KOPT-K1 (cell line): Measurements from ENCODE around the gene DIAPH3.

Experiments used
- H3K27ac ChIP-seq: fragments of 200-600 bp; sonication (generic); 2 replicates; pipeline ENCODE4 v1.5.1; 2016; ENCODE audit warnings: antibody characterized with exemption, mild to moderate bottlenecking, low read depth, low read length; ENCODE audit not compliant: poor library complexity, severe bottlenecking
- H3K36me3 ChIP-seq: fragments of 200-600 bp; sonication (generic); 2 replicates; pipeline ENCODE4 v1.5.1; 2017; ENCODE audit warnings: antibody characterized with exemption, mild to moderate bottlenecking, low read length, moderate library complexity; ENCODE audit not compliant: insufficient read depth
- H3K9me3 ChIP-seq: fragments of 200-600 bp; sonication (generic); 2 replicates; pipeline ENCODE4 v1.5.1; 2017; ENCODE audit warnings: antibody characterized with exemption, low read length, mild to moderate bottlenecking; ENCODE audit not compliant: insufficient read depth, poor library complexity, severe bottlenecking

The DIAPH3 gene

DNA sequence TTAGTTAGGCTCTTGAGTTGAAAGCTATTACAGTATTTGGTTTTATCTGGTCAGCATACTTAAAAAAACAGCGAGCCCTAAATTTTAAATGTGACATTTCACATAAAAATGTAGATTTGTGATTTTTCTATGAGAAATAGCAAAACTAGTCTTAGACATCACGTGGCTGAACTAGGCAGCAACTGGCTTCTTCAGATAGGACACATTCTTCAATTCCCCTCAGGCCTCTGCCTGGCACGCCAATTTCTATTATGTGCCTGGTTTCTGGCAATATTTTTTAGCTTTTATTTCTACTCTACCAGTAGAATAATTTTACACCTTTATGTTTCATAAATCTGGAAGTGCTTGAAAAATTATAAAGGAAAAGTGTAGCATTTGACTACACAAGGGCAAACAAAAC is 433.7 kb downstream of the DIAPH3 start:
- no peaks in the 10 kb centered on the region for H3K36me3 ChIP-seq
- no peak overlapping the region for H3K27ac ChIP-seq
- no peaks in the 10 kb centered on the region for H3K9me3 ChIP-seq

DNA sequence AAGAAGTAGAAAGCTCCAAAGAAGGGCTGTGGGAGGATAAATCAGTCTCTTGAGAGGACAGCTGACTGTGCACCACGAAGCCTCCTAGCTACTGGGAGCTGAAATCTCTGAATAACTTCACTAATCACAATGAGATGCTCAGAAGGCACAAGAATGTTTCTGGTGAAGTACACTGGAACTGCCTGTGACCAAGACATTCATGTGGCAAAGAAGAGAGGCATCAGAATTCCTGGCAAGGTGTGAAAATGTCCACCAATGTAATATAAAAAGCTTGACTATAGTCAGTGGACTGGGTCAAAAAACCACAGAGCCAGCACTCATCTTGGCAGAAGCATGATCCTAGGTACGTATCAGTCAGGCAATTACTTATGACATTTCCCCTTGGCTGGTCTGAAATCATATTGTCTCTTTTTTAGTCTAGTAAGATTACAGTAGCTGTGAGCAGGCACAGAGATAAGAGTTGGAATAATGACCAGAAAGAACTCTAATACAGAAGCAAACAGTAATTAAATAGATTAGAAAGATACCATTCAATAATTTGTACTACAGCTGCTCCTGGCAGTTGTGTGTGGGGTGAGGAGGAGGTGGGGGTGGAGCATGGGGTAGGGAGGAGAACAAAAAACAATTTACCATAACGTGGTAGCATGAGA is 434.7 kb downstream of the DIAPH3 start:
- Histone ChIP-seq H3K9me3 (no peaks in the 10 kb centered on the region), H3K36me3 (no peaks in the 10 kb centered on the region), H3K27ac (no peak overlapping the region)

- no peak overlapping the region for H3K27ac ChIP-seq
- no peaks in the 10 kb centered on the region for H3K36me3 ChIP-seq
Measured at GRCh38 chr13:59721926-59722910, 441.5 kb downstream of the DIAPH3 start.

DNA sequence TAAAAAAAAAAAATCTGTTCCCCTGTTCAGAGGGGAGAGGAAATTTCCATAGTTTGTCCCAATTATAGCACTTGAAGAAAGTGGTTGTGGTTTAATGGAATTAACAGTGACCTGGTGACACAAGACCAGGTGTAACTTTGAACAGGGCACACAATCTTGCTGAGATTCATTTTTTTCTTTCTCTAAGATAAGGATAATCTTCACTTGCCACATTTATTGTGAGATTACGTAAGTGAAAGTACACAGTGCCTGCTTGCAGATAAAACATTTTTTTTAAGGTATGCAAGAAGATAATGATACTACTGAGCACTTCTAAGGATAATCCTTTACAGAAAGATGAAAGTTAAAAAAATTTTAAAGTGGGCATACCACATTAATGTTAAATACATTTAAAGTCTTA is 448.1 kb downstream of the DIAPH3 start:
- Histone ChIP-seq H3K27ac (no peak overlapping the region), H3K36me3 (no peaks in the 10 kb centered on the region), H3K9me3 (no peaks in the 10 kb centered on the region)

More at GRCh38 chr13:59721926-59722910, 441.5 kb downstream of the DIAPH3 start:
- no peaks in the 10 kb centered on the region for H3K9me3 ChIP-seq

DNA sequence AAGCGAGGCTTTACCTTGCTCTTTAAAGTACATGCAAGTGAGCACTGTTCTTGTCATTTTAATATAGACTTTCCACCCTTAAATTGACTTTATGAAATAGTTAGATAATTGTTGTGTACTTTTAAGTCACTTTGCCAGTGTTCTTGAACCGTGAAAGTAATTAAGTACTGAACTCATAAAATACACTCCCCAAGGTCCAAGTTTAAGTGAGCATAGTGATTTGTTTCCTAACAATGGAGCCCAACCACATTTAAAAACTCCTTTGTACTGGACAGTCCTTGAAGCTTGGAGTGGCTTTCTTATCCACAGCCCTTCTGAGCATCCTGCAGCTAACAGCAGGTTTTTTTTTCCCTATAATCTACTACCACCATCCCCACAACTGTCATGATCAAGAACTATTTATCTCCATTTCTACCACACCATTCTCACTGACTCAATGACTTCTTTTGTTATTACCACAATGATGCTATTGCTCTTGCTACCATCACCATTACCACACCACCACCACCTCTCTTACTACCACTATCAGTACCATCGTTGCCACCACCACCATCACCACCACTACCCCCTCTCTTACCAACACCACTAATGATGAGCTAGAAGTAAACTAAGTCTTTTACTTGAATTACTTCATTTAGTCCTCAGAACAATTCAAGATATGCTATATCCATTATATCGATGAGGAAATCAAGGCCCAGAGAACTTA is 452.6 kb downstream of the DIAPH3 start:
- Histone ChIP-seq H3K9me3 (no peaks in the 10 kb centered on the region), H3K27ac (no peak overlapping the region), H3K36me3 (no peaks in the 10 kb centered on the region)

- no peaks in the 10 kb centered on the region for H3K9me3 ChIP-seq
- H3K36me3 ChIP-seq, result no peaks in the 10 kb centered on the region
- H3K27ac ChIP-seq, result no peak overlapping the region
Measured at GRCh38 chr13:59710416-59710815, 453.3 kb downstream of the DIAPH3 start.

- H3K9me3 ChIP-seq, result no peaks in the 10 kb centered on the region
- H3K36me3 ChIP-seq, result no peaks in the 10 kb centered on the region
- H3K27ac ChIP-seq, result no peak overlapping the region
Measured at GRCh38 chr13:59706101-59706976, 457.4 kb downstream of the DIAPH3 start.

GRCh38 chr13:59702269-59702668 is 461.5 kb downstream of the DIAPH3 start:
- Histone ChIP-seq H3K27ac (no peak overlapping the region), H3K36me3 (no peaks in the 10 kb centered on the region), H3K9me3 (no peaks in the 10 kb centered on the region)

GRCh38 chr13:59701261-59701660 is 462.5 kb downstream of the DIAPH3 start:
- no peak overlapping the region for H3K27ac ChIP-seq
- no peaks in the 10 kb centered on the region for H3K36me3 ChIP-seq

GRCh38 chr13:59700281-59700680 is 463.4 kb downstream of the DIAPH3 start:
- no peaks in the 10 kb centered on the region for H3K36me3 ChIP-seq
- H3K27ac ChIP-seq, result no peak overlapping the region
- H3K9me3 ChIP-seq, result no peaks in the 10 kb centered on the region

More at GRCh38 chr13:59701261-59701660, 462.5 kb downstream of the DIAPH3 start:
- H3K9me3 ChIP-seq, result no peaks in the 10 kb centered on the region

- Histone ChIP-seq H3K27ac (no peak overlapping the region), H3K36me3 (no peaks in the 10 kb centered on the region), H3K9me3 (no peaks in the 10 kb centered on the region)
Measured at GRCh38 chr13:59696271-59696670, 467.5 kb downstream of the DIAPH3 start.

GRCh38 chr13:59691501-59692066 is 472.1 kb downstream of the DIAPH3 start:
- H3K36me3 ChIP-seq, result no peaks in the 10 kb centered on the region
- H3K9me3 ChIP-seq, result no peaks in the 10 kb centered on the region
- no peak overlapping the region for H3K27ac ChIP-seq

DNA sequence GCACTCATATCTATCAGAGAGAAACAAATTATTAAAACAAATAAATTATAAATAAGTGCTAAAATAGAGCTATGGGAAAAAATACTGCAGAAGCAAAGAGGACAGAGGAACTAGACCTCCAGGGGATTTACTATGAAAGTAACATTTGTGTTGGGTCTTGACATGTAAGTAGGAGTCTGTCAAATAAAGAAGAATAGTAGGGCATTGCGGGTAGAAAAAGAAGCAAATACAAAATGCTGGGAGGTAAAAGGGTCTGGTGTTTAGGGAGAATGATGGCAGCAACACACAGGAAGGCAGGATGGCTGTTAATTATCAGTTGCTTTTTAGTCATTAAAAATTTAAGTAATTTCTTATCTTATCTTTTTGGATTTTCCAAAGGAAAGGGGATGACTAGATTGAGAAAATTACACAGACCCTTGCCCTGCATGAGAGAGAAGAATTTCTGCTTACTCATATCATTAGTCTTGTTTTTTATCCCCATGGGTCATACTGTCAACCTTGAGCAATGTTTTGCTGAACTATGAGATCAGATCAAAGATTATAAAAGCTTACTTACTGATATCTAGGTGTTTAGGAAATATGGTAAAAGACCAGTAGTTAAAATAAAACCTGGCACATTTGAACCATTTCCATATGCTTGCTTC is 472.7 kb downstream of the DIAPH3 start:
- no peaks in the 10 kb centered on the region for H3K36me3 ChIP-seq
- no peaks in the 10 kb centered on the region for H3K9me3 ChIP-seq
- no peak overlapping the region for H3K27ac ChIP-seq

GRCh38 chr13:59689057-59689456 is 474.7 kb downstream of the DIAPH3 start:
- H3K36me3 ChIP-seq, result no peaks in the 10 kb centered on the region
- H3K9me3 ChIP-seq, result no peaks in the 10 kb centered on the region
- no peak overlapping the region for H3K27ac ChIP-seq
